Astrocyte of the spinal cord (primary cell): ENCODE data around the gene WDR70.
A peak's percentile ranks its signal among the peaks of the same experiment; 100 is the strongest.
"Not testable (repeated sequence)": the region's sequence is repeated elsewhere in the genome, so short reads cannot be mapped to it uniquely, and the experiment has no call there.

Experiments used
- DNase-seq: peaks from one replicate; pipeline ENCODE4 v3.0.0; 2011; ENCODE audit warnings: low read depth, low spot score
- H3K4me3 ChIP-seq: 2 replicates; pipeline ENCODE4 v1.5.1; 2011; ENCODE audit warnings: low read depth, mild to moderate bottlenecking, low read length, moderate library complexity
- CTCF ChIP-seq: IDR thresholded peaks from 2 replicates; pipeline ENCODE4 v1.5.1; 2012; ENCODE audit warnings: low read depth, mild to moderate bottlenecking, low read length, inconsistent platforms
- in situ Hi-C: cut with HindIII; loops from 2 replicates; pipeline ENCODE4 v1.10.0; 2017; ENCODE audit warnings: low sequenced_read_pairs

WDR70 gene

GRCh38 chr5:37777432-37778130 is 398.5 kb downstream of the WDR70 start:
- peak; percentile 92 for DNase-seq
- no peak for TF ChIP-seq CTCF
- in situ Hi-C loops = no loop called here
- no peak overlapping the region for H3K4me3 ChIP-seq

GRCh38 chr5:37781409-37781808 is 402.3 kb downstream of the WDR70 start:
- DNase-seq, H3K4me3 ChIP-seq, in situ Hi-C loops: not testable (repeated sequence)

- DNase-seq = no peak
- no peak overlapping the region for H3K4me3 ChIP-seq
- in situ Hi-C loops = no loop called here
- no peak for TF ChIP-seq CTCF
These were observed 407.3 kb downstream of the WDR70 start for GRCh38 chr5:37786416-37786815.

GRCh38 chr5:37786862-37787519 is 407.9 kb downstream of the WDR70 start:
- no peak for TF ChIP-seq CTCF
- in situ Hi-C loops = no loop called here
- peak; percentile 70 for DNase-seq
- H3K4me3 ChIP-seq = no peak overlapping the region

- no peak overlapping the region for H3K4me3 ChIP-seq
These were observed 408.6 kb downstream of the WDR70 start for GRCh38 chr5:37787742-37788141.

GRCh38 chr5:37789991-37790390 is 410.9 kb downstream of the WDR70 start:
- no peak for TF ChIP-seq CTCF
- in situ Hi-C loops = no loop called here
- DNase-seq = no peak
- H3K4me3 ChIP-seq = no peak overlapping the region

More at GRCh38 chr5:37787742-37788141, 408.6 kb downstream of the WDR70 start:
- in situ Hi-C loops = no loop called here
- no peak for TF ChIP-seq CTCF
- DNase-seq = no peak

- DNase-seq = no peak
- H3K4me3 ChIP-seq = no peak overlapping the region
- in situ Hi-C loops = no loop called here
- no peak for TF ChIP-seq CTCF
These were observed 412.2 kb downstream of the WDR70 start for GRCh38 chr5:37791321-37791720.
